NT2/D1 (cell line): ENCODE data around the gene STX16.

Experiments used
- YY1 ChIP-seq: IDR thresholded peaks from 2 replicates; pipeline ENCODE4 v1.6.1; 2011; ENCODE audit not compliant: insufficient read length, insufficient read depth
- ZNF274 ChIP-seq: IDR thresholded peaks from 2 replicates; pipeline ENCODE4 v1.6.1; 2011; ENCODE audit warnings: mild to moderate bottlenecking, low read depth, low read length

- no peak for TF ChIP-seq ZNF274
- TF ChIP-seq YY1 = no peak
These were observed 28.2 kb upstream of the STX16 start for GRCh38 chr20:58622671-58623578.
